T-cell (primary cell): ENCODE data around the gene SKI. TPM values are rescaled to one million over a fixed set of nuclear protein-coding genes. Genes with fewer than 3 reads are reported as not detected.

Experiments used
- ATAC-seq, 4 experiments: fragments of 200-7000 bp in 3 of 4; fragments of 150-1000 bp in 1 of 4; cut with Tn5 transposase; replicated peaks in 1 of 4; 1 replicate in 3 of 4; 2 replicates in 1 of 4; pipeline ENCODE4 v1.10.0; 2021; ENCODE audit warnings: moderate library complexity in 3 of 4, mild to moderate bottlenecking in 2 of 4, moderate number of reproducible peaks in 1 of 4
- CTCF ChIA-PET, 2 donors: fragments of 300-600 bp; sonication (Branson Sonifier 250); formaldehyde crosslinking; loops; one replicate each; lab custom pipeline; 2022; ENCODE audit warnings: antibody characterized with exemption in 2 of 2; lab: Charles Lee
- POLR2A ChIA-PET, 2 donors: fragments of 300-600 bp; sonication (Branson Sonifier 250); formaldehyde crosslinking; loops; one replicate each; lab custom pipeline; 2022; ENCODE audit warnings: antibody characterized with exemption in 2 of 2; lab: Charles Lee
- DNase-seq, 35 experiments: peaks; one replicate each; pipeline versions ENCODE4 v3.0.0 to v3.0.0-alpha.2; 2013 to 2023
- H3K27ac ChIP-seq: one replicate; pipeline ENCODE4 v1.5.1; 2013; ENCODE audit warnings: low read length
- H3K27me3 ChIP-seq, 2 experiments: replicated peaks in 1 of 2; 1 replicate in 1 of 2; 2 replicates in 1 of 2; pipeline versions ENCODE4 v1.6.1 to v1.7.0; 2013; ENCODE audit warnings: low read length in 1 of 2, mixed read lengths in 1 of 2; ENCODE audit not compliant: control insufficient read depth in 2 of 2, insufficient read depth in 2 of 2; ENCODE audit errors: extremely low read depth in 1 of 2
- H3K36me3 ChIP-seq, 2 donors: 1 replicate in 1 of 2; 2 replicates in 1 of 2; pipeline versions ENCODE4 v1.6.1 to v1.7.0; 2013; ENCODE audit warnings: low read length in 1 of 2; ENCODE audit not compliant: control insufficient read depth in 2 of 2, insufficient read depth in 1 of 2; ENCODE audit errors: extremely low read depth in 1 of 2
- H3K4me1 ChIP-seq, 2 experiments: 1 replicate in 1 of 2; 2 replicates in 1 of 2; pipeline versions ENCODE4 v1.6.1 to v1.7.0; 2013; ENCODE audit warnings: low read length in 2 of 2, mixed read lengths in 1 of 2; ENCODE audit not compliant: insufficient read depth in 2 of 2, control insufficient read depth in 1 of 2; ENCODE audit errors: extremely low read depth in 1 of 2
- H3K4me3 ChIP-seq, 2 donors: 1 replicate in 1 of 2; 2 replicates in 1 of 2; pipeline versions ENCODE4 v1.5.1 to v1.7.0; 2013; ENCODE audit warnings: mild to moderate bottlenecking in 2 of 2, low read length in 1 of 2, moderate library complexity in 1 of 2; ENCODE audit not compliant: control insufficient read depth in 1 of 2; ENCODE audit errors: extremely low read depth in 1 of 2
- H3K9me3 ChIP-seq: 2 replicates; pipeline ENCODE4 v1.7.0; 2013
- H3K27ac Mint-ChIP-seq, 2 donors: one replicate each; pipeline ENCODE4 v1.8.0; 2020 to 2021; ENCODE audit warnings: mild to moderate bottlenecking in 2 of 2, mixed read lengths in 2 of 2
- H3K27me3 Mint-ChIP-seq, 2 donors: one replicate each; pipeline ENCODE4 v1.8.0; 2021 to 2022; ENCODE audit warnings: mixed read lengths in 2 of 2
- H3K36me3 Mint-ChIP-seq: one replicate; pipeline ENCODE4 v1.8.0; 2021; ENCODE audit warnings: mixed read lengths
- H3K4me1 Mint-ChIP-seq, 3 donors: one replicate each; pipeline ENCODE4 v1.8.0; 2020 to 2022; ENCODE audit warnings: mixed read lengths in 3 of 3, mild to moderate bottlenecking in 1 of 3
- H3K4me3 Mint-ChIP-seq, 3 donors: one replicate each; pipeline ENCODE4 v1.8.0; 2020 to 2022; ENCODE audit warnings: mild to moderate bottlenecking in 3 of 3, mixed read lengths in 3 of 3, moderate library complexity in 3 of 3
- H3K9me3 Mint-ChIP-seq, 3 donors: one replicate each; pipeline ENCODE4 v1.8.0; 2020 to 2022; ENCODE audit warnings: mixed read lengths in 3 of 3
- WGBS: methylation state at CpG from one replicate; pipeline ENCODE4 v1.1.5; 2013; ENCODE audit warnings: missing lambda C conversion rate; ENCODE audit not compliant: insufficient coverage; 5-methylcytosine and 5-hydroxymethylcytosine counted together
- total RNA-seq, 35 experiments: library from RNA in 6 of 35; stranded (reverse) in 6 of 35; fragments of 120-200 nt in 1 of 35; gene quantifications; one replicate each; pipeline versions ENCODE4 v1.2.1 to v1.2.4 and lab custom pipeline; 2013 to 2026

The SKI gene
- total RNA-seq, 5 donors from 2014 or later (not counting 1 experiment from before 2014, with no cell fraction given): 137 to 299 (median 157) TPM

DNA sequence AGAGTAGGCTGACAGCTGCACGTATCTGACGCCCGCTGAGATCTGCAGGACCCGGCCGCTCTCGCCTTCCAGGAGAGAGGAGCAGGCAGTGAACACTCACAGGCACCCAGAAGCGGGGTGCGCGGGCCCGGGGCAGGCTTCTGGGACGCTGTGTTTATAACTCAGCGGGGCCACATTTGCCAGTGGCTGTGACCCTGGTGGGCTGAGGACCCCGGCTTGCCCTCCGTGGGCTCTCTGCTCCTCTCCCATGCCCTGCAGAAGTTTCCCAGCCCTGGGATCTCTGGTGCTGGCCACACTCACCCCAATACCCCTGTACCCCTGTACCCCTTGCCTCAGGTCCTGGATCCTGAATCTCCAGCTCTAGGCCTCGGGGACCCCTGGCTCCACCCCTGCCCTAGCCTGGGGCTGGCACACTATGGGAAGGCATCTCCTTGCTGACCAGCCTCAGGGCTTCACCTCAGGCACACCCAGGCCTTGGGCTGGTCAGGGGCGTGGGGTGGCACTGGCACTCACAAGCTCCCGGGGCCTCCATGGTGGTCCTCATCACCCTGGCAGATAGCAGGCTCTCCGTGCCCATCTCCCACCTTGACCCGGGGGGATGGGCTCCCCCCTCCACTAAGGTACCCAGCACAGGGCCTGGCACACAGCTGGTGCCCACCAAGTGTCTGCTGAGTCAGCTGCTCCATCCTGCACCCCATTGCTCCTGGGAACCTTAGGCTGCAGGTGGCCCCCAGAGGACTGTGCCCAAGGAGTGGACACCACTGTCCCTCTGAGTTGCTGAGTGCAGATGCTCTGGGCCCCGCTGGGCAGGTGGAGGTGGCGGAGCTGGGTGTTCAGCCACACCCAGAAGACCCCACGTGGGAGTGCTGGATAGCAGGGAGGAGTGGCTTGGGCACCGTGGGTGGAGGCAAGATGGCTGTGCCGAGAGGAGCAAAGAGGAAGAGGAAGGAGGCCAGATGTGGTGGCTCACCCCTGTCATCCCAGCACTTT, 130.8 kb downstream of the SKI start:
- Histone ChIP-seq H3K36me3 (no peaks in the 10 kb centered on the region), H3K27me3 (no peaks in the 10 kb centered on the region), H3K9me3 (no peaks in the 10 kb centered on the region), H3K4me3 (no peak overlapping the region), H3K4me1 (no peaks in the 10 kb centered on the region), H3K27ac (no peak overlapping the region)
- 83% methylated on average over 20 of the region's 24 CpGs for WGBS
- Mint-ChIP-seq H3K36me3 (peaks cover 3% of the 10 kb centered on the region), H3K27me3 (no peaks in the 10 kb centered on the region), H3K4me3 (no peak overlapping the region), H3K9me3 (peaks cover 2 to 9% (median 3%) of the 10 kb centered on the region in 3 donors), H3K27ac (no peak overlapping the region), H3K4me1 (no peaks in the 10 kb centered on the region)
- POLR2A ChIA-PET: no interaction called here
- CTCF ChIA-PET: no interaction called here
- DNase-seq (no peak), ATAC-seq (no peak)

Other genes with a start within 250 kb of the SKI start
- not detected for gene CFAP74, start 224.5 kb upstream of the SKI start, total RNA-seq
- 1 to 10 TPM in 1 of 5 donors, not detected in 4; 1.1 TPM for gene GABRD, start 209.0 kb upstream of the SKI start, total RNA-seq
- 10 to 100 TPM; 27.5 to 36.9 (median 31.0) TPM for gene PRKCZ, start 177.9 kb upstream of the SKI start, total RNA-seq
- 10 to 100 TPM; 52.9 to 74.8 (median 68.2) TPM for gene FAAP20, start 33.5 kb upstream of the SKI start, total RNA-seq
- 10 to 100 TPM in 3 of 5 donors, 1 to 10 TPM in 2; 8.2 to 17.5 (median 13.2) TPM for gene MORN1, start 163.2 kb downstream of the SKI start, total RNA-seq
- 100 to 1,000 TPM in 3 of 5 donors, 10 to 100 TPM in 2; 84.3 to 129 (median 125) TPM for gene RER1, start 163.5 kb downstream of the SKI start, total RNA-seq
- gene PEX10, start 184.2 kb downstream of the SKI start, total RNA-seq: 10 to 100 TPM; 11.7 to 13.2 (median 12.2) TPM
- gene PLCH2, start 248.0 kb downstream of the SKI start, total RNA-seq: 10 to 100 TPM; 20.2 to 59.1 (median 27.9) TPM